ENCODE results near the gene OTOS.

The OTOS gene

DNA sequence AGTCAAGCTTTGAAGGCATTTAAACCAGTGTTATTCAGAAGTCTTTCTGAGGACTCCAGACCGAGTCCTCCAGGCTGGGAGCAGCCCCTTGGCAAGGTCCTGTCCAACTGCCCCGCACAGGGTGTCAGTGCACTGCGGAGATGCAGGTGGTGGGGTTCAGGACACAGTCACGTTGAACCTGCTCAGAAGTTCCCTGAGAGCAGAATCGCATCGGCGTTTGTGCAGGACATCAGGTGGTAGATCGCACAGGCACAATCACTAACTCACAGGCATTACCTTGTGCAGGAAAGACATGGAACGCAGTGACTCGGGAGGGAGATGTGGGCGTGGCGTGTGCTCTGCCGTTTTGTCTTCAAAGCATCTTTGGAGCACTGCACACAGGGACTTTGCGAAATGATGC lies 14.7 kb downstream of the OTOS start:
- H3K9ac ChIP-seq (ENCODE audit: low read length), result no peak overlapping the region

DNA sequence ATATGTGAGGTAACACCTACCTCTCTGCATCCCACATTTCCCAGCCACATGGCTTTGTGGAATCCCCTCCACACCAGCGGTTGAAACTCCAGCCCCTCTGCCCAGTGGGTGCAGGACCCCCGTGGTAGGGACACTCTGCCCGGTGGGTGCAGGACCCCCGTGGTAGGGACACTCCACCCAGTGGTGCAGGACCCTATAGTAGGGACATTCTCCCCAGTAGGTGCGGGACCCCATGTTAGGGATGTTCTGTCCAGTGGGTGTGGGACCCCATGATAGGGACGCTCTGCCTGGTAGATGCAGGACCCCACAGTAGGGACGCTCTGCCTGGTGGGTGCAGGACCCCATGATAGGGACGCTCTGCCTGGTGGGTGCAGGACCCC lies 15.8 kb downstream of the OTOS start:
- Histone ChIP-seq H3K4me1 (ENCODE audit: insufficient read depth, low read length) (no peaks in the 10 kb centered on the region), H3K9me3 (ENCODE audit: low read length) (no peaks in the 10 kb centered on the region), H3K4me3 (ENCODE audit: low read depth in 1 of 2, low read length in 2 of 2) (no peak overlapping the region), H3K27ac (ENCODE audit: low read depth, low read length) (no peak overlapping the region), H3K36me3 (ENCODE audit: insufficient read depth, low read length) (peaks cover 17% of the 10 kb centered on the region), H3K9ac (ENCODE audit: low read length) (no peak overlapping the region), H3K27me3 (ENCODE audit: control insufficient read depth in 1 of 2, insufficient read depth in 2 of 2, low read length in 2 of 2) (no peaks in the 10 kb centered on the region)

More for the DNA sequence above, 14.7 kb downstream of the OTOS start:
- Histone ChIP-seq H3K4me3 (ENCODE audit: low read depth in 1 of 2, low read length in 2 of 2) (no peak overlapping the region), H3K36me3 (ENCODE audit: insufficient read depth, low read length) (peaks cover 28% of the 10 kb centered on the region), H3K4me1 (ENCODE audit: insufficient read depth, low read length) (no peaks in the 10 kb centered on the region), H3K9me3 (ENCODE audit: low read length) (no peaks in the 10 kb centered on the region), H3K27ac (ENCODE audit: low read depth, low read length) (no peak overlapping the region), H3K27me3 (ENCODE audit: control insufficient read depth in 1 of 2, insufficient read depth in 2 of 2, low read length in 2 of 2) (no peaks in the 10 kb centered on the region)

DNA sequence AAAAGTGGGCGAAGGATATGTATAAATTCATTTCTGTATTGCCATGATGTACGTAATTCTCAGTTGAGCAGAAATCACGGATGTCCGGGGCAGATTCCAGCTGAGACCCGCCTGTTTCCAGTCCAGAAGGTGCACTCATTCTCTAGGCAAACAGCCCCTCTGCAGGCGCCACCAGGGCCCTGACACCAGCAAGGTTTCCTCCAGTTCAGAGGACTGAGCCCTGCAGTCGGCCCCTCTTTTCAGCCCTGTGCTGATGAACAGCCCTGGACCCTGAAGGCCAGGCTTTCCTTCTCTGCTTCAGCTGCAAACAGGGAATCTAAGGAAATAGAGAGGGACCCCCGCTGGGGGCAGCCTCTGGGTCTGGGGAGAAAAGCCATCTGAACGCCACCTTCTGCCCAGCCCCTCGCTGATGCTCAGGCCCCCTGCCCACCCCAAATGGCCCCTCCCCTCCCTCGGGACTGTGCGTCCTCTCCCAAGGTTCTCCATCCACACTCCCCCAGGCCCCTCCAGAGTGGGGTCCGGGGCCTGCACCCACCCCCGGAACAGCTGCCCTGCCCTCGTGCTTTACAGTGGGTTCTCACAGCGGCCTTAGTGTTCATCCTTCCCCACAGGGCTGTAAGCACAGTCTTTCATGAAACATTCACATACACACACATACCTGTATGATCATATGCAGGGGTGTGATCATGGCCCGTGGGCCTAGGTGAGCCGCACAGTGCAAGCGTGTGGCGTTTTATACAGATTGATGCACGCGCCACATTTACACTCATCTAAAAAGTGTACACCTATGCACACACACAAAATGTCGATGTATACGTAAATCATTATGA lies 16.4 kb downstream of the OTOS start:
- Histone ChIP-seq H3K9ac (ENCODE audit: low read length) (no peak overlapping the region), H3K4me3 (ENCODE audit: low read depth in 1 of 2, low read length in 2 of 2) (no peak overlapping the region), H3K36me3 (ENCODE audit: insufficient read depth, low read length) (peaks cover 11% of the 10 kb centered on the region), H3K4me1 (ENCODE audit: insufficient read depth, low read length) (no peaks in the 10 kb centered on the region), H3K27ac (ENCODE audit: low read depth, low read length) (no peak overlapping the region), H3K9me3 (ENCODE audit: low read length) (no peaks in the 10 kb centered on the region), H3K27me3 (ENCODE audit: control insufficient read depth in 1 of 2, insufficient read depth in 2 of 2, low read length in 2 of 2) (no peaks in the 10 kb centered on the region)

DNA sequence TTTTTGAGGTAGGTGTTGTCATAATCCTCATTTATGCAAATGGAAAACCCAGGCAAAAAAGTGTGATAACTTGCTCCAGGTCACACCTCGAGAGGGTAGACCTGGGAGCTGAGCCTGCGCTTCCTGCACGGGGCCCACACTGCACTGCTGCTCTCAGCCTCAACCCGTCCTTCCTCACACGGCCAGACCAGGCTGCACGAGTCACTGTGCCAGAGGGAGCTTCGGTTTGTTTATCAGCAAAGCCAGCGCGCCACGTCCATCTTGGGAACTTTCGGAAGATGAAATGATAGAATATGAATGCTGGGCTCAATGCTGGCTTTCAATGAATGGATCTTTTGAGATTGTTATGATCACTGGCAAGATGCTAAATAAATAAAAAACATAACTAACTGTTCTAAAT lies 18.8 kb downstream of the OTOS start:
- Histone ChIP-seq H3K27ac (ENCODE audit: low read depth, low read length) (no peak overlapping the region), H3K36me3 (ENCODE audit: insufficient read depth, low read length) (no peaks in the 10 kb centered on the region), H3K4me3 (ENCODE audit: low read depth in 1 of 2, low read length in 2 of 2) (no peak overlapping the region), H3K9ac (ENCODE audit: low read length) (no peak overlapping the region), H3K27me3 (ENCODE audit: control insufficient read depth in 1 of 2, insufficient read depth in 2 of 2, low read length in 2 of 2) (no peaks in the 10 kb centered on the region), H3K9me3 (ENCODE audit: low read length) (no peaks in the 10 kb centered on the region), H3K4me1 (ENCODE audit: insufficient read depth, low read length) (no peaks in the 10 kb centered on the region)

DNA sequence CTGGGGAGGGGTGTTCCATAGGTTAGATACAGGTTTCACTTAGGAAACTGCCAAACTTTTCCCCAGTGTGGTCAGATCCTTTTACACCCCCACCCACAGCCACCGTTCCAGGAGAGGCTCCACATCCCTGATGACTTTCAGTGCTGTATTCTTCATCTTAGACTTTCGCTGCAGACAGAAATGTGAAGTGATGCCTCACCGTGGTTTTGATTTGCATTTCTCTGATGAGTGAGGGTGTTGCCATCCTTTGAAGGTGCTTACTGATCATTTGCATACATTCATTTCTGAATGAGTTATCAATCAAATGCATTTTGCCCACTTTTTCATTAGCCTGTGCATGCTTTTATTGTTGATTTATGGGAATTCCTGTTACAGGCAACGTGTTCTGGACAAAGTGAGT lies 19.3 kb downstream of the OTOS start:
- Histone ChIP-seq H3K27ac (ENCODE audit: low read depth, low read length) (no peak overlapping the region), H3K9ac (ENCODE audit: low read length) (no peak overlapping the region), H3K4me3 (ENCODE audit: low read depth in 1 of 2, low read length in 2 of 2) (no peak overlapping the region), H3K9me3 (ENCODE audit: low read length) (no peaks in the 10 kb centered on the region), H3K27me3 (ENCODE audit: control insufficient read depth in 1 of 2, insufficient read depth in 2 of 2, low read length in 2 of 2) (no peaks in the 10 kb centered on the region), H3K4me1 (ENCODE audit: insufficient read depth, low read length) (no peaks in the 10 kb centered on the region), H3K36me3 (ENCODE audit: insufficient read depth, low read length) (no peaks in the 10 kb centered on the region)

DNA sequence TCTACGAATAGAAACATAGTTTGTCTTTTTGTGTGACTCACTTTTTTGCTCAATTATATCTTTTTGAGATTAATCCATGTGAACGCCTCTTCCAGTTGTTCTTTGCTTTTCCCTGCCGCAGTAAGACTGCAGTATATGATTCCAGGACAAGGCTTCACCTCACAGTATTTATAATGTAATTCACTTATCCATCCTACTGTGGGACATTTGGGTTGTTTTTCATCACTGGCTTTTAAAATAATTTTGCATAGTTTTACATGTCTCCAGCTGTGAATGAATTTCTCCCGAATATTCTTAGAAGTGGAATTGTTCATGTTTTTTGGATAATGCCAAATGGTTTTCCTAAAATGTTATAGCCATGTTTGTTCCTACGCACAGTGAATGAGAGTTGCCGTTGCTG lies 26.2 kb downstream of the OTOS start:
- Histone ChIP-seq H3K4me1 (ENCODE audit: insufficient read depth, low read length) (no peaks in the 10 kb centered on the region), H3K9ac (ENCODE audit: low read length) (no peak overlapping the region), H3K27ac (ENCODE audit: low read depth, low read length) (no peak overlapping the region), H3K36me3 (ENCODE audit: insufficient read depth, low read length) (no peaks in the 10 kb centered on the region), H3K27me3 (ENCODE audit: control insufficient read depth in 1 of 2, insufficient read depth in 2 of 2, low read length in 2 of 2) (peaks cover 0 to 6% of the 10 kb centered on the region in 2 donors), H3K4me3 (ENCODE audit: low read depth in 1 of 2, low read length in 2 of 2) (no peak overlapping the region), H3K9me3 (ENCODE audit: low read length) (no peaks in the 10 kb centered on the region)

DNA sequence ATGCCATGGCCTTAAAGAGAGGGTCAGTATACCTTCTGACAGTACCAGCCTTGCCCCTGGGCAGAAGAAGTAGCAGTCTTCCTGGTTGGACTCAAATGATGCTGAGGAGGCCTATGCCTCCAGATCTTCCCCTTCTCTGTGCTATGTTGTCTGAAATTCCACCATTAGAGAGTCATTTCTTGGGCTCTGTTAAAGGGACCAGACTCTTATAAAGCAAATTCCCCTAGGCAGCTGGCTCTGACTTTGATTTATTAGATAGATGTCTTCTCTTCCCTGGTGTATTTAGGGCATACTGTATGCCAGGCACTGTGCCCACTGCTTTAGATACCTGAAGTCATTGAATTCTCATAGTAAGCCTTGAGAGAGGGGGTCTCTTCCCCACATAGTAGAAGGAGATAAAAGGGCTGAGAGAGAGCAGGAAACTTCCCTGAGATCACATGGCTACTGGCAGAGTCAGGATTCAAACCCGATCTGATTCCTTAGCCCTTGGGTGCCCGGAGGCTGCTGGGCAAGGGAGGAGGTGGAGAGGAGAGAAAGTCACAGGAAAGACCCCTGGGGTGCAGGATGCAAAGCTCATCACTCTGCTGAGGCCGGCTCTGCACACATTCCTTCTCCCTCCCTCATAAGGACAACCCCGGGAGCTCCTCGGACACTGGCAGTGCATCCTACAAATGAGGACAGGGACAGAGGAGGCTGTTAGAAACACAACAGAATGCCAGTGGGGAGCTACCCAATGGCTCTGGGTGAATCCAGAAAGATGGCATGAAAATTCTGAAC lies 27.4 kb downstream of the OTOS start:
- no peaks in the 10 kb centered on the region for H3K36me3 ChIP-seq (ENCODE audit: insufficient read depth, low read length)
- no peaks in the 10 kb centered on the region for H3K9me3 ChIP-seq (ENCODE audit: low read length)
- no peak overlapping the region for H3K27ac ChIP-seq (ENCODE audit: low read depth, low read length)
- peaks cover 0 to 6% of the 10 kb centered on the region in 2 donors for H3K27me3 ChIP-seq (ENCODE audit: control insufficient read depth in 1 of 2, insufficient read depth in 2 of 2, low read length in 2 of 2)
- H3K4me3 ChIP-seq (ENCODE audit: low read depth in 1 of 2, low read length in 2 of 2), result no peak overlapping the region
- H3K9ac ChIP-seq (ENCODE audit: low read length), result no peak overlapping the region
- no peaks in the 10 kb centered on the region for H3K4me1 ChIP-seq (ENCODE audit: insufficient read depth, low read length)

DNA sequence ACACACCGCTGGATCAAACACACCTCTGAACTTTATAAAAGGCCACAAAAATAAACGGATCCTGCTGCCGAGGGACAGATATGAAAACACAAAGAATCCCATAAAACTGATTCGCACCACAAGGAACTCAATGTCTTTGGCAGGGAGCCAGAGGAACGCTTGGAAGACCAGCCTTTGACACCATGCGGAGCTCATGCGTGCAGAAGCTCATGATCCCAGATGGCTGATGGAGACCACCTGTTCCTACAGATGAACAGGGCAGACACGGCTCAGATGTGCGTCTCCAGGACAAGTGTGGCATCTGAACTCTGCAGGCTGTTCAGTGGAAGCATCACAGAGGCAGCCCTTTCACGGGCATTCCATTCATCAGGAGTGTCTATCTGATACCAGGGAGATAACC lies 29.2 kb downstream of the OTOS start:
- H3K27ac ChIP-seq (ENCODE audit: low read depth, low read length), result no peak overlapping the region
- H3K4me1 ChIP-seq (ENCODE audit: insufficient read depth, low read length), result no peaks in the 10 kb centered on the region
- H3K9ac ChIP-seq (ENCODE audit: low read length), result no peak overlapping the region
- H3K27me3 ChIP-seq (ENCODE audit: control insufficient read depth in 1 of 2, insufficient read depth in 2 of 2, low read length in 2 of 2), result peaks cover 0 to 6% of the 10 kb centered on the region in 2 donors
- H3K4me3 ChIP-seq (ENCODE audit: low read depth in 1 of 2, low read length in 2 of 2), result no peak overlapping the region
- no peaks in the 10 kb centered on the region for H3K36me3 ChIP-seq (ENCODE audit: insufficient read depth, low read length)
- H3K9me3 ChIP-seq (ENCODE audit: low read length), result no peaks in the 10 kb centered on the region

DNA sequence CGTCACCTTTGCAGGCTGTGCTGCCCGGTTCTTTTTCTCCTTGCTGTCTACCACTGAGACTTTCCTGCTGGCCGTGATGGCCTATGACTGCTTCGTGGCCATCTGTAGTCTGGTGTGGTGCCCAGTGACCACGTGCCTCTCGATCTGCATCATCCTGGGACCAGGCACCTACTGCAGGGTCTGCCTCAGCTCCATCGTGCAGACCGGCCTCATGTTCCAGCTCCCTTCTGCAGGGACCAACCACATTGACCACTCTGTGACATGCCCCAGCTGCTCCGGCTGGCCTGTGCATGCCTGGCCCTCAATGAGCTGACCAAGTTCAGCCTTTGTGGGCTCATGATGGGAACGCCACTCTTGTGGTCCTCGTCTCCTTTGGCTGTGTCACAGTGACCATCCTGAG lies 31.1 kb downstream of the OTOS start:
- H3K27ac ChIP-seq (ENCODE audit: low read depth, low read length), result no peak overlapping the region
- no peaks in the 10 kb centered on the region for H3K36me3 ChIP-seq (ENCODE audit: insufficient read depth, low read length)
- H3K9me3 ChIP-seq (ENCODE audit: low read length), result no peaks in the 10 kb centered on the region
- peaks cover 0 to 11% of the 10 kb centered on the region in 2 donors for H3K27me3 ChIP-seq (ENCODE audit: control insufficient read depth in 1 of 2, insufficient read depth in 2 of 2, low read length in 2 of 2)
- no peak overlapping the region for H3K9ac ChIP-seq (ENCODE audit: low read length)
- no peak overlapping the region for H3K4me3 ChIP-seq (ENCODE audit: low read depth in 1 of 2, low read length in 2 of 2)
- no peaks in the 10 kb centered on the region for H3K4me1 ChIP-seq (ENCODE audit: insufficient read depth, low read length)

DNA sequence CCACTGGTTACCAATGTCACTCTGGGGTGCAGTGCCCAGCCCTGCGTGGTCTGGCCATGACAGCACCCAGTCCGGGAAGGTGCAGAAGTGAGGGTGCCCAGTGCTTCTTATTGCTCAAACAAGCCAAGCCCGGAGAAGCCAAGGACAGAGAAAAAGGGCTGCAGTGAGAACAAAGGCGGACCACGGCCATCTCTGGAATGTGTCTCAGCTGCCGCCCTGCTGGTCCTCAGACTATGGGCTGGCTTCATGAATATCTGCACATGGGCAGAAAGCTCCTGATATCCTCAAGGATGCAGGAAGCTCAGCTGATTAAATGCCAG lies 33.0 kb downstream of the OTOS start:
- Histone ChIP-seq H3K36me3 (ENCODE audit: insufficient read depth, low read length) (no peaks in the 10 kb centered on the region), H3K4me3 (ENCODE audit: low read depth in 1 of 2, low read length in 2 of 2) (no peak overlapping the region), H3K4me1 (ENCODE audit: insufficient read depth, low read length) (no peaks in the 10 kb centered on the region), H3K9me3 (ENCODE audit: low read length) (no peaks in the 10 kb centered on the region), H3K9ac (ENCODE audit: low read length) (no peak overlapping the region), H3K27me3 (ENCODE audit: control insufficient read depth in 1 of 2, insufficient read depth in 2 of 2, low read length in 2 of 2) (peaks cover 0 to 5% of the 10 kb centered on the region in 2 donors), H3K27ac (ENCODE audit: low read depth, low read length) (no peak overlapping the region)

DNA sequence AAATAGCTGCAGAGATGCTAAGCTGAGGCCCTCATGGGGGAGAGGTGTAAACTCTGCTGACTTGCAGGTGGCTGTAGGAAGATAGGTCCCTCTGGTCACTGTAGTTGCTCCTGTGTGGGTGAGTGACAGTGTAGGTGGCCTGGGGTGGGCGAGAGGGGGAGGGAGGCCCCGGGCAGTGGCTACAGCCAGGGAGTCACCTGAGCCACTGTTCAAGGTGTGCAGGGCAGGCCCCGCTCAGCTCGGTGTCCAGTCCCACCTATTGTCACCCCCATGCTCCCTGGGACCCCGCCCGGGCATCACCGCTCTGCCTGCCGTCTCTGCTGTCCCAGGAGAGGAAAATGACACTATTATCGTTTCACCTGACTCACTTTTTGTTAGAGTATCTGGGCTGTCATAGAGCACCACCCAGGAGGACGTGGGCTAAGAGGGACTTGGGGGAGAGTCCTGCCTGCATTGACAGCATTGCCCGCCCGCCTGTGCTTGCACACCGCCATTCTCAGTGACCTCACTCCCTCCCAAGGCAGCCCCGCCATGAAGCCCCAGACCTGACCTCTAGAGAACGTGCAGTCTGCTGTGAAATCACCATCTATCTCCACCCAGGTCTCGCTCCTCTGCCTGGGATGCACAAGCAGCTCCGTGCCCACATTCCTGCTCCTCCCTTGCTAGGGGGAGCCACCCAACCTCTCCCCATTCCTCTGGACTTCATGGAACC lies 33.5 kb downstream of the OTOS start:
- H3K9ac ChIP-seq (ENCODE audit: low read length), result no peak overlapping the region
- no peak overlapping the region for H3K27ac ChIP-seq (ENCODE audit: low read depth, low read length)
- H3K4me3 ChIP-seq (ENCODE audit: low read depth in 1 of 2, low read length in 2 of 2), result no peak overlapping the region
- H3K9me3 ChIP-seq (ENCODE audit: low read length), result no peaks in the 10 kb centered on the region
- H3K4me1 ChIP-seq (ENCODE audit: insufficient read depth, low read length), result no peaks in the 10 kb centered on the region
- peaks cover 0 to 4% of the 10 kb centered on the region in 2 donors for H3K27me3 ChIP-seq (ENCODE audit: control insufficient read depth in 1 of 2, insufficient read depth in 2 of 2, low read length in 2 of 2)
- no peaks in the 10 kb centered on the region for H3K36me3 ChIP-seq (ENCODE audit: insufficient read depth, low read length)

All from muscle layer of colon (tissue), 2 donors.